ENCODE data around the gene ARAP3. TPM values are rescaled to one million over a fixed set of nuclear protein-coding genes. Genes with fewer than 3 reads are reported as not detected.

ARAP3 gene
- total RNA-seq, 3 donors from 2014 or later: 2.6 to 12.1 (median 5.9) TPM

DNA sequence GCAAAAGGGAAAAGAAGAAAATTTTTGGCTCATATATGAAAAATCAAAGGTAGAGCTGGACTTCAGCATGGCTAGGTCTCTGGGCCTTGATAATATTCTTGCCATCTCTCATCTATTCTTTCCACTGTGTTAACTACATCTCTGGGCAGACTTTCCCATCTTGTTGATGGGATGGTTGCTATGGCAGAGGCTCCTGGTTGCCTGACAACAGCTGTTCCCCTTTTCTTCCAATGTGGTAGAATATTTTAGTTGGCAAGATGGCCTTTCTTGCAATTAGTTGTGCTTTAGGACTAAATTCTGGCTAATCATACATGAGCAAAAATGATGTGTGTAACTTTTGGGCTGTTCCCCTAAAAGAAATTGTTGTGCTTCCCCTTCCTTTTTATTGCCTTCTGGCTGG lies 40.2 kb upstream of the ARAP3 start:
- Histone ChIP-seq H3K4me1 (no peaks in the 10 kb centered on the region), H3K27me3 (no peaks in the 10 kb centered on the region), H3K36me3 (no peaks in the 10 kb centered on the region), H3K4me3 (no peak overlapping the region), H3K9me3 (no peaks in the 10 kb centered on the region), H3K27ac (no peak overlapping the region)
- DNase-seq (ENCODE audit: low spot score in 2 of 2): no peak
- intact Hi-C loops (cut with DNase I; ENCODE audit: low total_unique reads): no loop called here
- no peak for TF ChIP-seq CTCF (IDR thresholded peaks at IDR 0.05)
- no peak for TF ChIP-seq POLR2AphosphoS5 (IDR thresholded peaks at IDR 0.05)
- TF ChIP-seq POLR2A (IDR thresholded peaks at IDR 0.05): no peak

- intact Hi-C loops (cut with DNase I; ENCODE audit: low total_unique reads): no loop called here
- Histone ChIP-seq H3K36me3 (no peaks in the 10 kb centered on the region), H3K27me3 (no peaks in the 10 kb centered on the region), H3K27ac (no peak overlapping the region), H3K4me3 (no peak overlapping the region), H3K9me3 (no peaks in the 10 kb centered on the region), H3K4me1 (no peaks in the 10 kb centered on the region)
- no peak for DNase-seq (ENCODE audit: low spot score in 2 of 2)
- TF ChIP-seq POLR2A (IDR thresholded peaks at IDR 0.05): no peak
Measured at GRCh38 chr5:141717043-141717442, 35.0 kb upstream of the ARAP3 start.

DNA sequence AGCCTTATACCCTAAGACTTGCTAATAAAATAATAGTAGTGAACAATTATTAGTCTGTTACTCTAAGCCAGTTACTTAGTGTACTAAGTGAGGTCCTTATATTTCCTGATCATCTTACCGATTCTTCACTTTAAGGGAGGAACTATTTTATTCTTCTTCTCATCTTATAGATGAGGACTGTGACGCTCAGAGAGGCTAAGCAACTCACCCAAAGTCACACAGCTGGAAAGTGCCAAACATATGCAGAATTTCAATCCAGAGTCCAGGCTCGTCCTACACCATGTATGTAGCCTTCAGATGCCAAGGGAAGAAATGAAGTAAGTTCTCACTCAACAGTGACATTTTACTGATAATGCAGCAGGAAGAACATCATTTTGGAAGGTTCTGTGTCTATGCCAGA lies 34.4 kb upstream of the ARAP3 start:
- TF ChIP-seq POLR2AphosphoS5 (IDR thresholded peaks at IDR 0.05): no peak
- TF ChIP-seq CTCF (IDR thresholded peaks at IDR 0.05): no peak
- no peak for TF ChIP-seq POLR2A (IDR thresholded peaks at IDR 0.05)
- intact Hi-C loops (cut with DNase I; ENCODE audit: low total_unique reads): no loop called here
- Histone ChIP-seq H3K4me1 (no peaks in the 10 kb centered on the region), H3K9me3 (no peaks in the 10 kb centered on the region), H3K36me3 (no peaks in the 10 kb centered on the region), H3K27ac (no peak overlapping the region), H3K4me3 (no peak overlapping the region), H3K27me3 (no peaks in the 10 kb centered on the region)
- no peak for DNase-seq (ENCODE audit: low spot score in 2 of 2)

GRCh38 chr5:141716009-141716408 lies 34.0 kb upstream of the ARAP3 start:
- H3K27me3 ChIP-seq: no peaks in the 10 kb centered on the region
- no peak for TF ChIP-seq POLR2AphosphoS5 (IDR thresholded peaks at IDR 0.05)
- TF ChIP-seq CTCF (IDR thresholded peaks at IDR 0.05): no peak
- TF ChIP-seq POLR2A (IDR thresholded peaks at IDR 0.05): no peak
- H3K27ac ChIP-seq: no peak overlapping the region
- H3K9me3 ChIP-seq: no peaks in the 10 kb centered on the region
- no peak overlapping the region for H3K4me3 ChIP-seq
- H3K4me1 ChIP-seq: no peaks in the 10 kb centered on the region
- intact Hi-C loops (cut with DNase I; ENCODE audit: low total_unique reads): no loop called here
- DNase-seq (ENCODE audit: low spot score in 2 of 2): peak in 1 of 2 donors; percentile 24
- H3K36me3 ChIP-seq: no peaks in the 10 kb centered on the region

- H3K27ac ChIP-seq: no peak overlapping the region
- no peak overlapping the region for H3K4me3 ChIP-seq
- H3K9me3 ChIP-seq: no peaks in the 10 kb centered on the region
- no peaks in the 10 kb centered on the region for H3K36me3 ChIP-seq
- no peaks in the 10 kb centered on the region for H3K4me1 ChIP-seq
- intact Hi-C loops (cut with DNase I; ENCODE audit: low total_unique reads): no loop called here
- no peak for DNase-seq (ENCODE audit: low spot score in 2 of 2)
- TF ChIP-seq POLR2AphosphoS5 (IDR thresholded peaks at IDR 0.05) (no peak), POLR2A (IDR thresholded peaks at IDR 0.05) (no peak), CTCF (IDR thresholded peaks at IDR 0.05) (no peak)
- H3K27me3 ChIP-seq: no peaks in the 10 kb centered on the region
Measured at GRCh38 chr5:141715346-141715905, 33.4 kb upstream of the ARAP3 start.
